Liver (tissue), 3 donors: ENCODE measurements around the gene SDSL.

Experiments used
- GABPA ChIP-seq, 2 donors: IDR thresholded peaks in 1 of 2; conservative IDR thresholded peaks in 1 of 2; 2 replicates each; pipeline ENCODE4 v1.6.1; 2016; ENCODE audit warnings: antibody characterized with exemption in 2 of 2, mild to moderate bottlenecking in 1 of 2, moderate library complexity in 1 of 2
- HNF4A ChIP-seq, 2 donors: conservative IDR thresholded peaks; 2 replicates each; pipeline ENCODE4 v1.6.1; 2016; ENCODE audit warnings: antibody characterized with exemption in 2 of 2, mild to moderate bottlenecking in 2 of 2
- HNF4G ChIP-seq: IDR thresholded peaks from 2 replicates; pipeline ENCODE4 v1.6.1; 2016; ENCODE audit warnings: antibody characterized with exemption
- JUND ChIP-seq, 2 donors: IDR thresholded peaks; 2 replicates each; pipeline ENCODE4 v1.6.1; 2016; ENCODE audit warnings: antibody characterized with exemption in 2 of 2
- NR2F2 ChIP-seq: IDR thresholded peaks from 2 replicates; pipeline ENCODE4 v1.6.1; 2016; ENCODE audit warnings: antibody characterized with exemption
- RAD21 ChIP-seq, 2 donors: IDR thresholded peaks; 2 replicates each; pipeline ENCODE4 v1.6.1; 2016; ENCODE audit warnings: antibody characterized with exemption in 2 of 2, mild to moderate bottlenecking in 2 of 2
- RXRA ChIP-seq, 2 donors: IDR thresholded peaks; 2 replicates each; pipeline ENCODE4 v1.6.1; 2017 to 2018; ENCODE audit warnings: antibody characterized with exemption in 2 of 2, mild to moderate bottlenecking in 1 of 2
- SP1 ChIP-seq: IDR thresholded peaks from 2 replicates; pipeline ENCODE4 v1.6.1; 2018; ENCODE audit warnings: antibody characterized with exemption, mild to moderate bottlenecking
- TAF1 ChIP-seq: conservative IDR thresholded peaks from 2 replicates; pipeline ENCODE4 v1.6.1; 2016; ENCODE audit warnings: antibody characterized with exemption, mild to moderate bottlenecking
- YY1 ChIP-seq: IDR thresholded peaks from 2 replicates; pipeline ENCODE4 v1.6.1; 2016; ENCODE audit warnings: antibody characterized with exemption, mild to moderate bottlenecking
- ZBTB33 ChIP-seq: IDR thresholded peaks from 2 replicates; pipeline ENCODE4 v1.6.1; 2016; ENCODE audit warnings: antibody characterized with exemption
- TF ChIP-seq, protein P1 (sequence below): fragments of 150-350 bp; IDR thresholded peaks from 2 replicates; pipeline ENCODE4 v1.5.1; 2017; ENCODE audit warnings: improper control_type of control experiment, low read depth, low read length; ENCODE audit not compliant: missing input control
- TF ChIP-seq, protein P2 (sequence below): IDR thresholded peaks from 2 replicates; pipeline ENCODE4 v1.6.1; 2016; ENCODE audit warnings: antibody characterized with exemption, mild to moderate bottlenecking
- donor health status: healthy.
- donor health status: healthy.

DNA sequence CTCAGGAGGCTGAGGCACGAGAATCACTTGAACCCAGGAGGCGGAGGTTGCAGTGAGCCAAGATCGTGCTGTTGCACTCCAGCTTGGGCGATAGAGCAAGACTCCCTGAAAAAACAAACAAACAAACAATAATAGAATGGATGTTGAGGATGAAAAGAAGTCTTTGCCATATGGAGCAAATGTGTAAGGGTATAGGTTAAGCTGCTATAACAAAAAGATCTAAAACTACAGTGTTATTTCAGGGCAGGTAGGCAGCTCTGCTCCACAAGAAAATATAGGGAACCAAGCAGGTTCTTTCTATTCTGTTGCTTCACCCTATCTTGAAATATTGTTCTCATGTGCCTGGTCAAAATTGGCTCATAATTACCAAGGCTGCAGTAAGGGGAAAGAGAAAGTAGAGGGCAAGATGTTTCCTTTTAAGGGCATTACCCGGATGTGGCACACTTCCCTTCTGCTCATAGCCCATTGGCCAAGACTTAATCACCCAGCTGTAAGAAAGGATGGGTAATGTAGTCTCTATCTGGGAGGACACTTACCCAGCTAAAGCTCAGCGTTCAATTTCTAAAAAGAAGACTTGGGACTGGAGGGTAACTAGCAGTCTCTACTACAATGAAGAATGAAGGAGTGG, 23.5 kb downstream of the SDSL start:
- TF ChIP-seq, protein P1, sequence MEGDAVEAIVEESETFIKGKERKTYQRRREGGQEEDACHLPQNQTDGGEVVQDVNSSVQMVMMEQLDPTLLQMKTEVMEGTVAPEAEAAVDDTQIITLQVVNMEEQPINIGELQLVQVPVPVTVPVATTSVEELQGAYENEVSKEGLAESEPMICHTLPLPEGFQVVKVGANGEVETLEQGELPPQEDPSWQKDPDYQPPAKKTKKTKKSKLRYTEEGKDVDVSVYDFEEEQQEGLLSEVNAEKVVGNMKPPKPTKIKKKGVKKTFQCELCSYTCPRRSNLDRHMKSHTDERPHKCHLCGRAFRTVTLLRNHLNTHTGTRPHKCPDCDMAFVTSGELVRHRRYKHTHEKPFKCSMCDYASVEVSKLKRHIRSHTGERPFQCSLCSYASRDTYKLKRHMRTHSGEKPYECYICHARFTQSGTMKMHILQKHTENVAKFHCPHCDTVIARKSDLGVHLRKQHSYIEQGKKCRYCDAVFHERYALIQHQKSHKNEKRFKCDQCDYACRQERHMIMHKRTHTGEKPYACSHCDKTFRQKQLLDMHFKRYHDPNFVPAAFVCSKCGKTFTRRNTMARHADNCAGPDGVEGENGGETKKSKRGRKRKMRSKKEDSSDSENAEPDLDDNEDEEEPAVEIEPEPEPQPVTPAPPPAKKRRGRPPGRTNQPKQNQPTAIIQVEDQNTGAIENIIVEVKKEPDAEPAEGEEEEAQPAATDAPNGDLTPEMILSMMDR = no peak
- TF ChIP-seq HNF4A (conservative IDR thresholded peaks at IDR 0.05) (no peak), RAD21 (IDR thresholded peaks at IDR 0.05) (no peak), JUND (IDR thresholded peaks at IDR 0.05) (no peak), GABPA (IDR thresholded peaks at IDR 0.05 in 1 of 2, conservative IDR thresholded peaks at IDR 0.05 in 1 of 2) (no peak), ZBTB33 (no peak), YY1 (no peak), RXRA (IDR thresholded peaks at IDR 0.05) (no peak), SP1 (no peak), HNF4G (no peak), TAF1 (no peak), NR2F2 (no peak)
- TF ChIP-seq, protein P2, sequence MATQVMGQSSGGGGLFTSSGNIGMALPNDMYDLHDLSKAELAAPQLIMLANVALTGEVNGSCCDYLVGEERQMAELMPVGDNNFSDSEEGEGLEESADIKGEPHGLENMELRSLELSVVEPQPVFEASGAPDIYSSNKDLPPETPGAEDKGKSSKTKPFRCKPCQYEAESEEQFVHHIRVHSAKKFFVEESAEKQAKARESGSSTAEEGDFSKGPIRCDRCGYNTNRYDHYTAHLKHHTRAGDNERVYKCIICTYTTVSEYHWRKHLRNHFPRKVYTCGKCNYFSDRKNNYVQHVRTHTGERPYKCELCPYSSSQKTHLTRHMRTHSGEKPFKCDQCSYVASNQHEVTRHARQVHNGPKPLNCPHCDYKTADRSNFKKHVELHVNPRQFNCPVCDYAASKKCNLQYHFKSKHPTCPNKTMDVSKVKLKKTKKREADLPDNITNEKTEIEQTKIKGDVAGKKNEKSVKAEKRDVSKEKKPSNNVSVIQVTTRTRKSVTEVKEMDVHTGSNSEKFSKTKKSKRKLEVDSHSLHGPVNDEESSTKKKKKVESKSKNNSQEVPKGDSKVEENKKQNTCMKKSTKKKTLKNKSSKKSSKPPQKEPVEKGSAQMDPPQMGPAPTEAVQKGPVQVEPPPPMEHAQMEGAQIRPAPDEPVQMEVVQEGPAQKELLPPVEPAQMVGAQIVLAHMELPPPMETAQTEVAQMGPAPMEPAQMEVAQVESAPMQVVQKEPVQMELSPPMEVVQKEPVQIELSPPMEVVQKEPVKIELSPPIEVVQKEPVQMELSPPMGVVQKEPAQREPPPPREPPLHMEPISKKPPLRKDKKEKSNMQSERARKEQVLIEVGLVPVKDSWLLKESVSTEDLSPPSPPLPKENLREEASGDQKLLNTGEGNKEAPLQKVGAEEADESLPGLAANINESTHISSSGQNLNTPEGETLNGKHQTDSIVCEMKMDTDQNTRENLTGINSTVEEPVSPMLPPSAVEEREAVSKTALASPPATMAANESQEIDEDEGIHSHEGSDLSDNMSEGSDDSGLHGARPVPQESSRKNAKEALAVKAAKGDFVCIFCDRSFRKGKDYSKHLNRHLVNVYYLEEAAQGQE = no peak
